Measurements from ENCODE around the gene ING1. TPM values are rescaled to one million over a fixed set of nuclear protein-coding genes. Genes with fewer than 3 reads are reported as not detected.
"Not testable (repeated sequence)": the region's sequence is repeated elsewhere in the genome, so short reads cannot be mapped to it uniquely, and the experiment has no call there.

ING1 gene
- total RNA-seq, 1 donor from 2014 or later = 17.4 TPM

GRCh38 chr13:110689041-110689440 is 24.5 kb upstream of the ING1 start:
- DNase-seq (ENCODE audit: low spot score) = no peak
- intact Hi-C loops (cut with DNase I) = no loop called here
- ATAC-seq = no peak

GRCh38 chr13:110689711-110690110 is 23.8 kb upstream of the ING1 start:
- no peak for ATAC-seq
- intact Hi-C loops (cut with DNase I) = no loop called here
- no peak for DNase-seq (ENCODE audit: low spot score)

GRCh38 chr13:110690516-110690915 is 23.0 kb upstream of the ING1 start:
- intact Hi-C loops (cut with DNase I) = no loop called here
- DNase-seq (ENCODE audit: low spot score) (no peak), ATAC-seq (no peak)

GRCh38 chr13:110695774-110696173 is 17.7 kb upstream of the ING1 start:
- DNase-seq (ENCODE audit: low spot score); ATAC-seq; intact Hi-C loops (cut with DNase I): not testable (repeated sequence)

GRCh38 chr13:110696776-110697175 is 16.7 kb upstream of the ING1 start:
- ATAC-seq = no peak
- DNase-seq (ENCODE audit: low spot score) = peak; percentile 33
- intact Hi-C loops (cut with DNase I) = no loop called here

GRCh38 chr13:110697842-110698241 is 15.7 kb upstream of the ING1 start:
- intact Hi-C loops (cut with DNase I) = no loop called here
- DNase-seq (ENCODE audit: low spot score) = no peak
- no peak for ATAC-seq

GRCh38 chr13:110698689-110699088 is 14.8 kb upstream of the ING1 start:
- intact Hi-C loops (cut with DNase I) = no loop called here
- DNase-seq (ENCODE audit: low spot score) (peak; percentile 19), ATAC-seq (no peak)

- DNase-seq (ENCODE audit: low spot score) (peak; percentile 12), ATAC-seq (no peak)
- intact Hi-C loops (cut with DNase I) = loop anchor here (10.0 kb wide), 1 partner anchor 915 kb away; the partner anchor contains the start of gene IRS2
Observed at GRCh38 chr13:110699148-110700145, 14.1 kb upstream of the ING1 start.

- intact Hi-C loops (cut with DNase I) = loop anchor here (10.0 kb wide), 1 partner anchor 915 kb away; the partner anchor contains the start of gene IRS2
- ATAC-seq (no peak), DNase-seq (ENCODE audit: low spot score) (no peak)
Observed at GRCh38 chr13:110700186-110700585, 13.3 kb upstream of the ING1 start.

- ATAC-seq (no peak), DNase-seq (ENCODE audit: low spot score) (no peak)
- intact Hi-C loops (cut with DNase I) = loop anchor here (10.0 kb wide), 1 partner anchor 916 kb away; the partner anchor contains the start of gene IRS2
Observed at GRCh38 chr13:110700641-110701040, 12.9 kb upstream of the ING1 start.

- intact Hi-C loops (cut with DNase I) = loop anchor here (10.0 kb wide), 1 partner anchor 916 kb away; the partner anchor contains the start of gene IRS2
- DNase-seq (ENCODE audit: low spot score); ATAC-seq: not testable (repeated sequence)
Observed at GRCh38 chr13:110701061-110701460, 12.4 kb upstream of the ING1 start.

- ATAC-seq (no peak), DNase-seq (ENCODE audit: low spot score) (no peak)
- intact Hi-C loops (cut with DNase I) = loop anchor here (10.0 kb wide), 1 partner anchor 917 kb away; the partner anchor contains the start of gene IRS2
Observed at GRCh38 chr13:110702089-110702488, 11.4 kb upstream of the ING1 start.

- DNase-seq (ENCODE audit: low spot score) (no peak), ATAC-seq (no peak)
- intact Hi-C loops (cut with DNase I) = loop anchor here (10.0 kb wide), 1 partner anchor 918 kb away; the partner anchor contains the start of gene IRS2
Observed at GRCh38 chr13:110702591-110703526, 10.6 kb upstream of the ING1 start.

- no peak for DNase-seq (ENCODE audit: low spot score)
- intact Hi-C loops (cut with DNase I) = loop anchor here (10.0 kb wide), 1 partner anchor 921 kb away; the partner anchor contains the start of gene IRS2
- ATAC-seq = no peak
Observed at GRCh38 chr13:110705356-110705825, 8.1 kb upstream of the ING1 start.

GRCh38 chr13:110705826-110706569 is 7.5 kb upstream of the ING1 start, which contains the start of gene CARS2:
CARS2 (minus strand) TSS chr13:110706116; CDS start chr13:110706093, 23 bp downstream.
- peak; percentile 98 for ATAC-seq
- intact Hi-C loops (cut with DNase I) = loop anchor here (10.0 kb wide), 1 partner anchor 921 kb away; the partner anchor contains the start of gene IRS2
- peak; percentile 96 for DNase-seq (ENCODE audit: low spot score)

- ATAC-seq (peak; percentile 2), DNase-seq (ENCODE audit: low spot score) (no peak)
- intact Hi-C loops (cut with DNase I) = loop anchor here (10.0 kb wide), 1 partner anchor 922 kb away; the partner anchor contains the start of gene IRS2
Observed at GRCh38 chr13:110706570-110707372, 6.7 kb upstream of the ING1 start.

Measured in sciatic nerve (tissue), 2 donors.